ENCODE data around the gene HNF4A. TPM values are rescaled to one million over a fixed set of nuclear protein-coding genes. Genes with fewer than 3 reads are reported as not detected.

The HNF4A gene
- total and polyA plus RNA-seq, 2 of the 13 experiments (the other 11 are each of a cell fraction or from before 2014, with no cell fraction given) = 80.9 to 169 TPM

DNA sequence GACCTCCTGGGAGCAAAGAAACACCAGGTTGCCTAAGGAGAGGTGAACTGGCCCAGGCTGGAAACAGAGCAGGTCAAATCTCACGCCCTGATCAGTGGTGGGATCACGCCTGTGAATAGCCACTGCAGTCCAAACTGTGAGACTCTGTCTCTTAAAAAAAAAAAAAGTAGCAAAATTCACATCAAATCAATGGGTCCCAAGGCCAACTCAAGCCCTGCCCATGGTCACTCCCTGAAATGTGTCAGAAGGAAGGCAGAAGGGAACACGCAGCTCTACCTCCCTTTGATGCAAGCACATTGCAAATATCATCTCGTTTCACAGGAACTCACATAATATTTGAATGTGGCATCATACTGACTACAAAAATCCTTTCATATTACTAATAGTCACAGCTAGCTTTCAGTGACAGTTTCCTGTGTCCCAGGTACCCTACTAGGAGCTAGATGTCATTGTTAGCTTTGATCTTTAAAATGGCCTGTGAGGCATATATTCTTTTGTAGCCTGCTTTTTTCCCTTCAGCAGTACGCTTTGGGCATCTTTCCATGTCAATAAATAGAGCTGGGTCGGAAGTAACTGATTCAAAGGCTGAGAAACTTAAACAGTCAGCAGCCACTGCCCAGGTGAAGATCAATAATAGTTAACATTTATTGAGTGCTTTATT is 105.8 kb downstream of the HNF4A start (continued):
- TF ChIP-seq ZNF776 (CRISPR knock-in tag; IDR thresholded peaks at IDR 0.05) = no peak
- TF ChIP-seq, protein P1, sequence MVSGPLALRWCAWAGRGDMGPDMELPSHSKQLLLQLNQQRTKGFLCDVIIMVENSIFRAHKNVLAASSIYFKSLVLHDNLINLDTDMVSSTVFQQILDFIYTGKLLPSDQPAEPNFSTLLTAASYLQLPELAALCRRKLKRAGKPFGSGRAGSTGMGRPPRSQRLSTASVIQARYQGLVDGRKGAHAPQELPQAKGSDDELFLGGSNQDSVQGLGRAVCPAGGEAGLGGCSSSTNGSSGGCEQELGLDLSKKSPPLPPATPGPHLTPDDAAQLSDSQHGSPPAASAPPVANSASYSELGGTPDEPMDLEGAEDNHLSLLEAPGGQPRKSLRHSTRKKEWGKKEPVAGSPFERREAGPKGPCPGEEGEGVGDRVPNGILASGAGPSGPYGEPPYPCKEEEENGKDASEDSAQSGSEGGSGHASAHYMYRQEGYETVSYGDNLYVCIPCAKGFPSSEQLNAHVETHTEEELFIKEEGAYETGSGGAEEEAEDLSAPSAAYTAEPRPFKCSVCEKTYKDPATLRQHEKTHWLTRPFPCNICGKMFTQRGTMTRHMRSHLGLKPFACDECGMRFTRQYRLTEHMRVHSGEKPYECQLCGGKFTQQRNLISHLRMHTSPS (CRISPR knock-in tag; IDR thresholded peaks at IDR 0.05; ENCODE audit: low read depth) = peak; percentile 40; the same call in 1 of the 2 replicates
- no peak; the same call in 1 of the 2 replicates for TF ChIP-seq HMG20A (CRISPR knock-in tag; IDR thresholded peaks at IDR 0.05; ENCODE audit: borderline replicate concordance)
- no peak; the same call in 1 of the 2 replicates for TF ChIP-seq ZNF598 (CRISPR knock-in tag; IDR thresholded peaks at IDR 0.05; ENCODE audit: borderline replicate concordance)
- no peak for TF ChIP-seq SIX4 (CRISPR knock-in tag; IDR thresholded peaks at IDR 0.05)
- TF ChIP-seq ZBTB20 (CRISPR knock-in tag; IDR thresholded peaks at IDR 0.05; ENCODE audit: borderline replicate concordance, low read depth) = no peak
- 0 out of 2 replicates have a peak, but pooled peaks have one; percentile 54 for TF ChIP-seq KDM3A (CRISPR knock-in tag; IDR thresholded peaks at IDR 0.05; ENCODE audit: low read depth)
- TF ChIP-seq MTF1 (CRISPR knock-in tag; IDR thresholded peaks at IDR 0.05) = no peak
- no peak for TF ChIP-seq FLYWCH1 (CRISPR knock-in tag; IDR thresholded peaks at IDR 0.05)
- TF ChIP-seq, protein P2, sequence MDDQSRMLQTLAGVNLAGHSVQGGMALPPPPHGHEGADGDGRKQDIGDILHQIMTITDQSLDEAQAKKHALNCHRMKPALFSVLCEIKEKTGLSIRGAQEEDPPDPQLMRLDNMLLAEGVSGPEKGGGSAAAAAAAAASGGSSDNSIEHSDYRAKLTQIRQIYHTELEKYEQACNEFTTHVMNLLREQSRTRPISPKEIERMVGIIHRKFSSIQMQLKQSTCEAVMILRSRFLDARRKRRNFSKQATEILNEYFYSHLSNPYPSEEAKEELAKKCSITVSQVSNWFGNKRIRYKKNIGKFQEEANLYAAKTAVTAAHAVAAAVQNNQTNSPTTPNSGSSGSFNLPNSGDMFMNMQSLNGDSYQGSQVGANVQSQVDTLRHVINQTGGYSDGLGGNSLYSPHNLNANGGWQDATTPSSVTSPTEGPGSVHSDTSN (CRISPR knock-in tag; IDR thresholded peaks at IDR 0.05; ENCODE audit: borderline replicate concordance) = no peak
- no peak for TF ChIP-seq CC2D1A (CRISPR knock-in tag; IDR thresholded peaks at IDR 0.05)
- TF ChIP-seq, protein P3, sequence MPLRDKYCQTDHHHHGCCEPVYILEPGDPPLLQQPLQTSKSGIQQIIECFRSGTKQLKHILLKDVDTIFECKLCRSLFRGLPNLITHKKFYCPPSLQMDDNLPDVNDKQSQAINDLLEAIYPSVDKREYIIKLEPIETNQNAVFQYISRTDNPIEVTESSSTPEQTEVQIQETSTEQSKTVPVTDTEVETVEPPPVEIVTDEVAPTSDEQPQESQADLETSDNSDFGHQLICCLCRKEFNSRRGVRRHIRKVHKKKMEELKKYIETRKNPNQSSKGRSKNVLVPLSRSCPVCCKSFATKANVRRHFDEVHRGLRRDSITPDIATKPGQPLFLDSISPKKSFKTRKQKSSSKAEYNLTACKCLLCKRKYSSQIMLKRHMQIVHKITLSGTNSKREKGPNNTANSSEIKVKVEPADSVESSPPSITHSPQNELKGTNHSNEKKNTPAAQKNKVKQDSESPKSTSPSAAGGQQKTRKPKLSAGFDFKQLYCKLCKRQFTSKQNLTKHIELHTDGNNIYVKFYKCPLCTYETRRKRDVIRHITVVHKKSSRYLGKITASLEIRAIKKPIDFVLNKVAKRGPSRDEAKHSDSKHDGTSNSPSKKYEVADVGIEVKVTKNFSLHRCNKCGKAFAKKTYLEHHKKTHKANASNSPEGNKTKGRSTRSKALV (CRISPR knock-in tag; IDR thresholded peaks at IDR 0.05) = 0 out of 2 replicates have a peak, but pooled peaks have one; percentile 23
- TF ChIP-seq REXO4 (CRISPR knock-in tag; IDR thresholded peaks at IDR 0.05; ENCODE audit: borderline replicate concordance) = no peak
- TF ChIP-seq PCBP1 (IDR thresholded peaks at IDR 0.05; ENCODE audit: borderline replicate concordance, low read depth, low read length) = no peak
- TF ChIP-seq, protein P4, sequence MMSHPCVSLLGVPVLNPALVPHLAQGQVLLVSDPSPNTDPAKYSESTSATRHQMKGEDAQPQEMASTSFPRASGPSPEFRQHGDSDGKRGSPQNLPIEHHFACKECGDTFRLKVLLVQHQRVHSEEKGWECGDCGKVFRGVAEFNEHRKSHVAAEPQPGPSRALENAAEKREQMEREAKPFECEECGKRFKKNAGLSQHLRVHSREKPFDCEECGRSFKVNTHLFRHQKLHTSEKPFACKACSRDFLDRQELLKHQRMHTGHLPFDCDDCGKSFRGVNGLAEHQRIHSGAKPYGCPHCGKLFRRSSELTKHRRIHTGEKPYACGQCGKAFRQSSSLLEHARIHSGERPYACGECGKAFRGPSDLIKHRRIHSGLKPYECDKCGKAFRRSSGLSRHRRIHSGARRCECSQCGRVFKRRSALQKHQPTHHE (CRISPR knock-in tag; IDR thresholded peaks at IDR 0.05; ENCODE audit: borderline replicate concordance) = no peak
- no peak; the same call in 1 of the 2 replicates for TF ChIP-seq ZMYM4 (CRISPR knock-in tag; IDR thresholded peaks at IDR 0.05)
- no peak for TF ChIP-seq MEIS2 (CRISPR knock-in tag; IDR thresholded peaks at IDR 0.05)
- 0 out of 2 replicates have a peak, but pooled peaks have one; percentile 26 for TF ChIP-seq HNF4G (IDR thresholded peaks at IDR 0.05; ENCODE audit: borderline replicate concordance, low read depth, low read length)
- TF ChIP-seq HNF4G (CRISPR knock-in tag; IDR thresholded peaks at IDR 0.05; ENCODE audit: borderline replicate concordance, low read depth) = no peak; the same call in 1 of the 2 replicates
- no peak for TF ChIP-seq MTF2 (CRISPR knock-in tag; IDR thresholded peaks at IDR 0.05; ENCODE audit: borderline replicate concordance)
- no peak for TF ChIP-seq ZC3H4 (CRISPR knock-in tag; IDR thresholded peaks at IDR 0.05; ENCODE audit: borderline replicate concordance)
- no peak for TF ChIP-seq RORA (CRISPR knock-in tag; IDR thresholded peaks at IDR 0.05)
- TF ChIP-seq PAX8 (CRISPR knock-in tag; IDR thresholded peaks at IDR 0.05; ENCODE audit: borderline replicate concordance) = no peak
